Loucy (cell line): ENCODE results near the gene ANK3.

Experiments used
- H2AFZ ChIP-seq: fragments of 200-600 bp; sonication (generic); 2 replicates; pipeline ENCODE4 v1.6.0; 2016; ENCODE audit warnings: antibody characterized with exemption, mild to moderate bottlenecking, low read length, moderate library complexity
- H3F3A ChIP-seq: fragments of 200-600 bp; 2 replicates; pipeline ENCODE4 v1.6.0; 2016; ENCODE audit warnings: antibody characterized with exemption, low read depth, mild to moderate bottlenecking
- H3K27me3 ChIP-seq: fragments of 200-600 bp; sonication (generic); 2 replicates; pipeline ENCODE4 v1.6.1; 2014; ENCODE audit warnings: low read length, mild to moderate bottlenecking; ENCODE audit not compliant: insufficient read depth, poor library complexity, severe bottlenecking
- H3K36me3 ChIP-seq: fragments of 200-600 bp; sonication (generic); 2 replicates; pipeline ENCODE4 v1.6.1; 2016; ENCODE audit warnings: low read length; ENCODE audit not compliant: insufficient read depth
- H3K4me1 ChIP-seq: fragments of 200-600 bp; sonication (generic); 2 replicates; pipeline ENCODE4 v1.5.1; 2014; ENCODE audit warnings: low read length, mild to moderate bottlenecking; ENCODE audit not compliant: insufficient read depth, poor library complexity, severe bottlenecking
- H3K4me2 ChIP-seq: fragments of 200-600 bp; sonication (generic); 2 replicates; pipeline ENCODE4 v1.6.0; 2014; ENCODE audit warnings: antibody characterized with exemption, low read length, low read depth, mild to moderate bottlenecking; ENCODE audit not compliant: poor library complexity, severe bottlenecking
- H3K4me3 ChIP-seq: fragments of 200-600 bp; sonication (generic); 2 replicates; pipeline ENCODE4 v1.5.1; 2014; ENCODE audit warnings: low read length, mild to moderate bottlenecking, mixed read lengths; ENCODE audit not compliant: poor library complexity, severe bottlenecking
- H3K79me2 ChIP-seq: fragments of 200-600 bp; sonication (generic); 2 replicates; pipeline ENCODE4 v1.6.1; 2014; ENCODE audit warnings: low read length; ENCODE audit not compliant: insufficient read depth
- H3K9ac ChIP-seq: fragments of 200-600 bp; sonication (generic); 2 replicates; pipeline ENCODE4 v1.6.0; 2014; ENCODE audit warnings: mild to moderate bottlenecking, low read depth, low read length, moderate library complexity; ENCODE audit not compliant: poor library complexity, severe bottlenecking
- H3K9me2 ChIP-seq: fragments of 200-600 bp; sonication (generic); replicated peaks from 2 replicates; pipeline ENCODE4 v1.6.1; 2016; ENCODE audit warnings: low read depth, low read length, mixed read lengths
- H3K9me3 ChIP-seq: fragments of 200-600 bp; sonication (generic); 2 replicates; pipeline ENCODE4 v1.6.1; 2014; ENCODE audit warnings: mild to moderate bottlenecking, antibody characterized with exemption, low read length, low read depth; ENCODE audit not compliant: insufficient read depth
- H4K20me1 ChIP-seq: fragments of 200-600 bp; sonication (generic); 2 replicates; pipeline ENCODE4 v1.6.0; 2014; ENCODE audit warnings: antibody characterized with exemption, low read length, mild to moderate bottlenecking; ENCODE audit not compliant: insufficient read depth, poor library complexity, severe bottlenecking
- EZH2phosphoT487 ChIP-seq: fragments of 200-600 bp; IDR thresholded peaks from 2 replicates; pipeline ENCODE4 v1.6.1; 2018; ENCODE audit warnings: antibody characterized with exemption, mild to moderate bottlenecking, moderate library complexity, borderline replicate concordance
- TF ChIP-seq, protein P1 (sequence below): fragments of 200-600 bp; sonication (generic); conservative IDR thresholded peaks from 2 replicates; pipeline ENCODE4 v1.5.1; 2014; ENCODE audit warnings: mild to moderate bottlenecking, antibody characterized with exemption, low read length

The ANK3 gene

DNA sequence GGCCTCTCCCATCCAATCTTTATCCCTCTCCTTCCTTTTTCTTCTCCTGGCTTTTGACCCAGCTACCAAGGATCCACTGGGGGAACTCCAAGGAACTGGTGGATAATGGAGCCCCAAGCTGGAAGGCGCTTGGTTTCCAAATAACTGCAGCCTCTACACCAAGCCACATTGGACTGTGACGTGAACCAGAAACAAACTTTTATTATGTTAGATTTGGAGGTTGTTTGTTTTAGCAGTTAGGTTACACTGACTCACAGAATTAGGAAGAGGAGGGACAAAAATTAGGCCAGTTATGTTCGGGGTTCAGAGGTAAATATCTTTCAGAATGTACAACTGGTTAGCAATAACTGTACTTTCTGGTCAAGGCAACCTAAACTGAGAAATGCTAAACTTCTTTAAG, 21.3 kb upstream of the ANK3 start:
- H3K4me1 ChIP-seq: no peaks in the 10 kb centered on the region
- no peaks in the 10 kb centered on the region for H3K9me2 ChIP-seq
- H3F3A ChIP-seq: no peaks in the 10 kb centered on the region
- H3K27me3 ChIP-seq: no peaks in the 10 kb centered on the region
- no peak overlapping the region for H3K4me2 ChIP-seq
- no peak overlapping the region for H3K4me3 ChIP-seq
- H2AFZ ChIP-seq: no peak overlapping the region
- no peaks in the 10 kb centered on the region for H4K20me1 ChIP-seq
- no peak overlapping the region for H3K9ac ChIP-seq
- no peaks in the 10 kb centered on the region for H3K9me3 ChIP-seq
- H3K79me2 ChIP-seq: no peaks in the 10 kb centered on the region
- TF ChIP-seq, protein P1, sequence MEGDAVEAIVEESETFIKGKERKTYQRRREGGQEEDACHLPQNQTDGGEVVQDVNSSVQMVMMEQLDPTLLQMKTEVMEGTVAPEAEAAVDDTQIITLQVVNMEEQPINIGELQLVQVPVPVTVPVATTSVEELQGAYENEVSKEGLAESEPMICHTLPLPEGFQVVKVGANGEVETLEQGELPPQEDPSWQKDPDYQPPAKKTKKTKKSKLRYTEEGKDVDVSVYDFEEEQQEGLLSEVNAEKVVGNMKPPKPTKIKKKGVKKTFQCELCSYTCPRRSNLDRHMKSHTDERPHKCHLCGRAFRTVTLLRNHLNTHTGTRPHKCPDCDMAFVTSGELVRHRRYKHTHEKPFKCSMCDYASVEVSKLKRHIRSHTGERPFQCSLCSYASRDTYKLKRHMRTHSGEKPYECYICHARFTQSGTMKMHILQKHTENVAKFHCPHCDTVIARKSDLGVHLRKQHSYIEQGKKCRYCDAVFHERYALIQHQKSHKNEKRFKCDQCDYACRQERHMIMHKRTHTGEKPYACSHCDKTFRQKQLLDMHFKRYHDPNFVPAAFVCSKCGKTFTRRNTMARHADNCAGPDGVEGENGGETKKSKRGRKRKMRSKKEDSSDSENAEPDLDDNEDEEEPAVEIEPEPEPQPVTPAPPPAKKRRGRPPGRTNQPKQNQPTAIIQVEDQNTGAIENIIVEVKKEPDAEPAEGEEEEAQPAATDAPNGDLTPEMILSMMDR: no peak
- TF ChIP-seq EZH2phosphoT487: no peak
- no peaks in the 10 kb centered on the region for H3K36me3 ChIP-seq

- H4K20me1 ChIP-seq: no peaks in the 10 kb centered on the region
- H3K9me3 ChIP-seq: no peaks in the 10 kb centered on the region
- TF ChIP-seq, protein P1: no peak
- TF ChIP-seq EZH2phosphoT487: no peak
- no peak overlapping the region for H3K4me2 ChIP-seq
- H3K27me3 ChIP-seq: no peaks in the 10 kb centered on the region
- H3K4me3 ChIP-seq: no peak overlapping the region
- H3K9me2 ChIP-seq: no peaks in the 10 kb centered on the region
- no peaks in the 10 kb centered on the region for H3K79me2 ChIP-seq
- H2AFZ ChIP-seq: no peak overlapping the region
- no peaks in the 10 kb centered on the region for H3F3A ChIP-seq
- H3K4me1 ChIP-seq: no peaks in the 10 kb centered on the region
- H3K9ac ChIP-seq: no peak overlapping the region
- no peaks in the 10 kb centered on the region for H3K36me3 ChIP-seq
Observed at GRCh38 chr10:60409202-60409601, 19.5 kb upstream of the ANK3 start.

DNA sequence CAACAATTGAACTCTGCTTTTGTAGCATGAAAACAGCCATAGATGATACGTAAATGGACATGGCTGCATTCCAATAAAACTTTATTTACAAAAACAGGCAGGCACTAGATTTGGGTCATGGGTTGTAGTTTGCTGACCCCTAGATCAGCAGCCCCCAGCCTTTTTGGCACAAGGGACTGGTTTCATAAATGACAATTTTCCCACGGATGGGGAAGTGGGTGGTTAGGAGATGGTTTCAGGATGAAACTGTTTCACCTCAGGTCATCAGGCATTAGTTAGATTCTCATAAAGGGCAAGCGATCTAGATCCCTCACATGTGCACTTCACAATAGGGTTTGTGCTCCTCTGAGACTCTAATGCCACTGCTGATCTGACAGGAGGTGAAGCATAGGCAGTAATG, 16.5 kb upstream of the ANK3 start:
- H3K27me3 ChIP-seq: no peaks in the 10 kb centered on the region
- no peaks in the 10 kb centered on the region for H3F3A ChIP-seq
- no peaks in the 10 kb centered on the region for H4K20me1 ChIP-seq
- H3K36me3 ChIP-seq: no peaks in the 10 kb centered on the region
- TF ChIP-seq, protein P1: no peak
- TF ChIP-seq EZH2phosphoT487: no peak
- H2AFZ ChIP-seq: no peak overlapping the region
- no peaks in the 10 kb centered on the region for H3K79me2 ChIP-seq
- no peak overlapping the region for H3K9ac ChIP-seq
- no peaks in the 10 kb centered on the region for H3K4me1 ChIP-seq
- H3K9me2 ChIP-seq: no peaks in the 10 kb centered on the region
- no peak overlapping the region for H3K4me3 ChIP-seq
- H3K9me3 ChIP-seq: no peaks in the 10 kb centered on the region
- H3K4me2 ChIP-seq: no peak overlapping the region
